ENCODE measurements around the gene AZIN2.

The AZIN2 gene

DNA sequence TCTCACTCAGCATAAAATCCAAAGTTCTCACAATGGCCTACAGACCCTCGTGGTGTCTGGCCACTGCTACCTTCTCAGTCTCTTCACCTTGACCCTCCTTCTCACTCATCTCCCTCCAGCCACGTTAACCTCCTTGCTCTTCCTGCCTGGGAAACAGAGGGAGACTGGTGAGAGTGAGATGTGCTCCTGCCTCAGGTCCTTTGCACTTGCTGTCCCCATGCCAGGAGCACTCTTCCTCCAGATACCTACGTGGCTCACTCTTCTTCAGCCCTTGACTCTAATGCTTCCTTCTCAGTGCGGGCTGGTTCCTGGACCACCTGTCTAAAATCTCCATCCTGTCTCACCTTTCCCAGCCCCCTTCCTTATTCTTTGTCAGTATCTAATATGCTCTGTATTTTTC is 76.2 kb downstream of the AZIN2 start:
- no peak for DNase-seq

DNA sequence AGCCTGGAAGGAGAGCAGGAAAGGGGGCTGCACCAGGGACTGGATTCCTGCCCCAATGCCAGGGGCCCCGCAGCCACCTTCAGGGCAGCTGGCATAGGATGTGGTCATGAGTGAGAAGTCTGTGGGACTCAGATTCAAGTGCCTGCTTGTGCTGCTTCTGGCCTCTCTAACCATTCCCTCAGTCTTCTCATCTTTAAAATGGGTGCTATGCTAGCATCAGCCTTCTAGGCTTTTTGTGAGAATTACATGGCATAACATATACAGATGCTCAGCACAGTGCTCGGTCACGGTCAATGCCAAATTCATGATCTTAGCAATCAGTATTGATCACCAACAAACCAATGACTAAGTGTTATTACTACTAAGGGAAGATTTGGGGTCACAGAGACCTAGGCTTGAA is 77.4 kb downstream of the AZIN2 start:
- no peak for DNase-seq

DNA sequence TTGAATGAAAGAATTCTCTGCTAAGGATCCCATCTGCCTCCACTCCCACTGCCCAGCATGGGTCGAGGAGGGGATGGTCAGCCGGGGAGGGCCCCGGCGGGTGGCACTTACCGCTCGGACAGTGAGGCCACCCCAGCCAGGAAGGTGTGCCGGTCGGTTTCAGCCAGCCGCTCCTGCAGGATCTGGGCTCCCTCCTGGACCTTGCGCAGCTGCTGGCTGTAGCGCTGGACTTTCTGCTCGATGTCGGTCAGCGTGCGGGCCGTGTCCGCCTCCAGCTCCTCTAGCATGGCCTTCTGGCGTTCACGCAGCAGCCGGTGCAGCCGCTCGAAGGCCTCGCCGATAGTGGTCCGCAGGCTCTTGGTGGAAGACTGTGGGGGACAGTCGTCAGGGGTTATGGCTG is 78.6 kb downstream of the AZIN2 start:
- no peak for DNase-seq

DNA sequence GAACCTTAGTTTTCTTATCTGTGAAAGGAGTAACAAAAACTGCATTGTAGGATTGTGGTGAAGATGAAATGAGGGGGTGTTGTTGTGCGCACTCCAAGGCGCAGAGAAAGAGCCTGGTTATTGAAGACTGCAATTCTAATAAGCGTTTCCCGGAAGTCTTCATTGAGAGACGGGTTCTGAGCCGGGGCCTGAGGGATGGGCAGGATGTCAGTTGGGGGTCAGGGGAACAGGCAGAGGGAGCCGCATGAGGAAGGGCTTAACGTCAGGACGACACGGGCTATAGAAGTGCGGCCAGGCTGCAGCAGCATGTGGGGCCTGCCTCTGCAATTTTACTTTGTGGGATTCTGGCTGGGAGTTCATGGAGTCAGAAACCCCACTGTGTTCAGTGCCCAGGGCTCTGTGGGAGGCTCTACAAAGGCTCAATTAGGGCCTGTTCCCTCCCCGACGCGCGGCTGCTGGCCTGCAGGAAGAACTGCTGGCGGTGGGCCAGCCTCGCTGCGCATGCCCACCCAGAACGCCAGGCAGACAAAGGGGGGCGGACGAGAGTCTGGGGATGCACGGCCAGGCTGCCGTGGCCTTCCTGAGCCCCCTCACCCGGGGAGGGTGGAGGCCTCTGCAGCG is 80.2 kb downstream of the AZIN2 start:
- DNase-seq = peak; percentile 63

DNA sequence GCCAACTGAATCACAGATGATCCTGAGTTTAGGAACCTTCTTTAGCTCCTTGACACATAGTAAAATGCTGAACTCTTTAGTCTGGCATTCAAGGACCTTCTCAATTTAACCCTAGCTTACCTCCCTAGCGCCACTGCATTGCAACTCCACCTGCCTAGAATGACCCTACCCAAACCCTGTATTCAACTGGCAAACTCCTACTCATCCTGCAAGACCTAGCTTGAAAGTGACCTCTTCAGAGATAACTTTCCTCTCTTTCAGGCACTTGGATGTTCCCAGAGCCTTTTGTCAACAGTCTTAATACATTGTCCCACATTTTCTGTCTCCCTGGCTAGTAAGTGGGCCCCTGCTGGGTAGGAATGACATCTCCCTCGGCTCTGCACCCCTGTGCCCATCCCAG is 81.2 kb downstream of the AZIN2 start:
- DNase-seq = no peak

DNA sequence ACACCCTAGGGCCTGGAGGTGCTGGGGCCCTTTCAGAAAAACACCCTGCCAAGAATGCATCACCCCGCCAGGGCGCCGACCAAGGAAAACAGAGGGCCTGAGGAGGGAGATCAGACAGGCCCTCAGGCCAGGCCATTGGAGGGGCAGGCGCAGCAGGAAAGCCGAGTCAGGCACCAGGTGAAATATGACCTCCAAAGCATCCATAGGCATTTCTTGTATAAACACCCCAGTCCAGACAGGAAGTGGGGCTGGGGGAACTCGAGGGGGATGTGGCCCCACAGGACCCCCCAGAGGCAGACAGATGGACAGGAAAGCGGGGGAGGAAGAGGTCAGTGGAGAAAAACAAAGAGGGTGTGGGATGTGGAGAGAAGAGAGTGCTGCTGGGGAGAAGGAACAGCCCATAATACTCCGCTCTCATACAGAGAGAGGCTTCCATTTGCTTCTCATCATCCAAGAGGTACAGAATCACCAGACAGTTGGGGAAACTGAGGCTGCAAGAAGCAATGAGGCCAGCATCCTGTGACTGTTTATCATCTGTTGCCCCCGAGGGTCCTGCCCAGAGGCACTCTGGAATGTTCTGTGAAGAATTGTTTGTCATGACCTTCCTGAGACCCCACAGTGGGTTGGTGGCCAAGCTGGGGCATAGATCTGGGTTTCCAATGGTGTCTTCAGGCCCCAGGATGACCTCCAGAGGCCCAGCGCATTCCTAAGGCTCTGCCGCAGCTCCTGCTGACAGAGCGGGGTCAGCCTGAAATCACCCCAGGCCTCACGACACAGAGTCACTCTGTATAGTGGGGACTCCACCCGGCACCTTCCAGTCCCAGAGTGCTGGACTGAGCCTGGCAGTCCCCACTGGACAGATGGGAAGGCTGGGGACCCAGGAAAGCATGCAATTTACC is 82.9 kb downstream of the AZIN2 start:
- DNase-seq = no peak

DNA sequence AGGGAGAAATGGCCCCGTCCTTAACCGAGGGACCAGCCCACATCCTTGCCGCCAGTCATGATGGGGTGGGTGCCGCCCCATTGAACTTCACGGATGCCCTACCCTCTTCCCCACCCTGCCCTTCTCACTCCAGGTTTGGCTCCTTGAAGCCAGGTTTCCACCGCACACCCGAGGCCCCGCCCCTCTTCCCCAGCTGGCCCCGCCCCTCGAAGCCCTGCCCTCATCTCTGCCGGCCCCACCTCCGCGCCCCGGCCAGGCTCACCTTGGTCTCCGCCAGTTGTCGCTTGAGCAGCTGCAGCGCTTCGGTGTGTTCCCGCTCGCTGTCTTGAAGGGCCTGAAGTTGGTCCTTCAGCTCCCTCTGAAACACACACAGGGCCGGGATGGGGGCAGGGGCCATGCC is 84.3 kb downstream of the AZIN2 start:
- no peak for DNase-seq

DNA sequence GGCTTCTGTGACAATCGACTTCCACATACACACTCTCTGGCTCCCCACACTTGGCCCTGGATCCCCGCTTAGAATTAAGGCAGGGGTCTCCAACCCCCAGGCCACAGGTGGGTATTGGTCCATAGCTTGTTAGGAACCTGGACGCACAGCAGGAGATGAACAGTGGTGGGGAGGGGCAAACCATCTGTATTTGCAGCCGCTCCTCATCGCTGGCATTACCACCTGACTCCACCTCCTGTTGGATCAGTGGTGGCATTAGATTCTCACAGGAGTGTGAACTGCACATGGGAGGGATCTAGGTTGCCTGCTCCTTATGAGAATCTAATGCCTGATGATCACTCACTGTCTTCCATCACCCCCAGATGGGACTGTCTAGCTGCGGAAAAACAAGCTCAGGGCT is 84.9 kb downstream of the AZIN2 start:
- no peak for DNase-seq

DNA sequence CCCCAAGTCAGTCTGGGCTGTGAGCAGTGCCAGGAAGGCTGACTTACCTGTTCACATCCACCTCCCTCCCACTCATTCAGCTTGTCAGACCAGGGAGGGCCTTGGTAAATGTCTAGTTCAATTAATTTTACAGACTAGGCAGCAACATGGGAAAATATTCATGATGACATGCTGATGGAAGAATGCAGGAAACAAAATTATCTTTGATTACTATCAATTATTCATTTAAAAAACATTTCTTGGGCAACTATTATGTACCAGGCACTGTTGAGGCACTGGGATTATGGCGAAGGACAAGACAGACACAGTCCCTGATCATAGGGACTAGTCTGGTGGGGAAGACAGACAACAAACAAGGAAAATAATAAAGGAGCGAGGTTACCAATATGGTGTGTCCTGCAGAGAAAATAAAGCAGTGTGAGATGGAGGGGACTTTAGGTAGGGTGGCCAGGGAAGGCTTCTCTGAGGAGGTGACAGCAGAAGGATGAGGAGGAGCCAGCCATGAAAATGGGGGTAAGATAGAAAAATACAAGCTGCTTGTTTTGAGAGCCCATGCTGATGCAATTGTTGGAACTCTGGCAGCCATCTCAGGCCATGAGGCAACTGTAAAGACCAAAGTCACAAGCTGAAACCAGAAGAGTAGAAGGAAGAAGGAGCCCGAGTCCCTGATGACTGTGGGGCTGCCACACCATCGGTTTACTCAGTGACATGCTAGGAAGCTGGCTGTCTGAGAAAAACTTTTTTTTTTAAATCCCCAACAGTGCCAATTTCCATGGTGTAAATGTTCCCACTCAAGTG is 86.9 kb downstream of the AZIN2 start:
- DNase-seq = no peak

DNA sequence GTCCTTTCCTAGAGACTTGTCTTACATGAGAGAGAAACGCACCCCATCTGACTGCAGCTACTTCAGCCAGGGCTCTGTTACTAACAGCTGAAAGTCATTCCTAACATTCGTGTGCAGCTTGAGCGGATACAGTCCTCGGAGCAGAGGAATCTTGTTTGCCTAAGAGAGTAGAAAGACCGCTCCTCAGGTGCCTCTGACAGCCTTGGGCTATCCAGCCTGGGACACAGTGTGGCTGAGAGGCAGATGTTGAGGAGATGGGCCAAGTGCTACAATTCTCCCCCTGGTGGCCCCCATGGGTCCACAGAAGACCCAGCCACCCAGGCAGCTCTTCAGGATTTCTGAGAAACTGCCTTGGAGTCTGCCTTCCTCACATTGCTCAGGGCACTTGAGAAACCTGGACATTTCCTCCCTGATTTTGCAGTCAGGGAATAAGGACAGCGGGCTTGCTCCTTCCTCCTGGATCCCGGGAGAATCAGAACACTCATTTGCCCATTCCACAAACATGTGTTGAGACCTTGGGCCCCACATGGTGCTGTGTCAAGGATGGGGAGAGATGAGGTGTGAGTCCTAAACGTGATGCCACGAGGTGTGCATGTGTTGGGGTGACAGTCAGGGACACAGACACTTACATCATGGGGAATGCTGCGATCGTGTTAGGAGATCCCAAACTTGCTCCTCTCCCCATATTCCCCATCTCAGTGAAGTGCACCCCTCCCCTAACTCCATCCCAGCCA is 87.8 kb downstream of the AZIN2 start:
- DNase-seq = no peak

DNA sequence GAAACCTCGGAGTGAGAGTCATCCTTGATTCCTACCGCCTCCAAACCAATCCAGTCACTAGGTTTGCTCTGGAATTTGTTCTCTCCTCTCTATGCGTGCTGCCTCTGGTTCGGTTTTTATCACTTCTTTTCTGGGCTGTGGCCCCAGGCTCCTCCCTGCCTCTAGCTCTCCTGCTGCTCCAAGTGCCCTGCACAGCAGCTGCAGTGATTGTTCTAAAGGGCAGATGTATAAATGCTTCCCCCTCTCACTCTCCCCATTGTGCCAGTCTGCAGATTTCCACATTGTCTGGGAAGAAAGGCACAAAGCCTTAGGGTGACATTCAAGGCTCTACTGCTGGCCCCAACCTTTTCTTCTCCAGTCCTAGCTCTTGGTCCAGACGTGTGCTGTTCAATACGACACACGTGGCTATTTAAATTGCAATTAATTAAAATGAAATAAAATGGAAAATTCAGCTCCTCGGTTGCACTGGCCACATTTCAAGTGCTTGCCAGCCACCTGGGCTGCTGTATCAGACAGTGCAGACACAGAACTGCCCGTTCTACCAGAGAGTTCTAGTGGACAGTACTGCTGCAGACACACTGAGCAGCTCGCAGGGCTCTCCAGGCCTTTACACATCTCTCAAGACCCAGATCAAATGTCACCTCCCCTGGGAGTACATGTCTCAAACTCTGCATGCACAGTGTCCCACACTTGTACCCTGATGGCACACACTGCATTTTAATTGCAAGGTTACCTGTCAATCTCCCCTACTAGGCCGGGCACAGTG is 88.5 kb downstream of the AZIN2 start:
- DNase-seq = peak; percentile 36

All from NCI-H1417 treated with DMSO at 0.1 percent for 48 hours (cell line).